Stimulated activated CD8-positive, alpha-beta memory T cell treated with anti-CD3 and anti-CD28 coated beads, Interleukin-15, amount 100 ng/mL, for 48 hours (primary cell): ENCODE measurements around the gene BTBD9.

ENCODE experiments used
- DNase-seq, 2 donors: peaks; one replicate each; pipeline ENCODE4 v3.0.0-alpha.2; 2020; ENCODE audit warnings: low read depth in 2 of 2

The BTBD9 gene

DNA sequence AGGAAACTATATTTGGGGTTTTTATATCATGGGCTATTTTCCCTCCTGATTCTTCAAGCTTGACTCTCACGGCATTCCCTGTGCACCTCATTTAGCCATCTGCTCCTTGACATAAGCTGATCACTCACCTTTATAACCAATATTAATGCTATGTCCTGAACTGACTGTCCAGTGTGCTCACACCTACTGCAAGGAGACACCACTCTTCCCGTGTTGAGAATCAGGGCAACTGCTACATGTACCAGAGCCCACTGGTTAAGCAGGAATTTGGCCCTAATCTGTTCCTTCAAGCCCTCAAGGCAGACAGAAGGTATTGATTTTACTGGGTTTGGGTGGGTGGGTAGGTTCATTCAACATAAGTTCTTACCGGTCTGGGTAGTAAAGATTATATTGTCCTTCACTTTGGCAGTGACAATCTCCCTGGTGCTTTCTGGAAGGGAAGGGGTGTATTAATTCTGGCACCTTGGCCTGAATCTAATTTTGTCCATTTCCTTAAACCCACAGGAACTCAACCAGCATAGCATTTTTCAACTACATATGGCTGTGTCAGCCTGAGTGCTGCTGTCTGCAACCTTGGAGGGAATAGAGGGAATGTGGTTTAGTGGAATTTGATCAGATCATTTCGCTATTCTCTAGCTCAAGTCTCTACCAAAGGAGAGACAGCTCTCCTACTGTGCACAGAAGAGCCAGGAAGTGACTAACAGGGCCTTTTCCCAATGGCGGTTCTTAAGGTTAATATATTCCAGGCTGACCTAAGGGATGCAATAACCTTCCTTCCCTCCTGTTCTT, 293.2 kb downstream of the BTBD9 start:
- DNase-seq: no peak

DNA sequence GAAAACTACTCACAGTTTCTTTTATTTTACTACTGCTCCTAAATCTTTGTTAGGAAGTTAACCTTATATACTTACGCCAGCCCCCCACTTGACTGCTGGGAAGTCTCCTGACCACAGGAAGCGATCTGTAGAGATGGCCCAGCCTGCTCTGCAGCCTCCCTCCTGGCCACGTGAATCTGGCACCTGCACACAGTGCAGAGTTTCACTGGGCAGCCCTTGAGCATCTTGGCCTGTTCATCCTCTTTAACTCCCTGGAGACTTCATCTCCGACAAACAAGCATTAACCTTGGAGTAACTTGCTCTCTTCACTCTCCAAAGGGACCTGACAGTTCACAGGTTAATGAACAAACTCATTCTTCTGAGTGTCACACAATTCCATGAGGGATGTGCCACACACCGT, 294.1 kb downstream of the BTBD9 start:
- DNase-seq: no peak

DNA sequence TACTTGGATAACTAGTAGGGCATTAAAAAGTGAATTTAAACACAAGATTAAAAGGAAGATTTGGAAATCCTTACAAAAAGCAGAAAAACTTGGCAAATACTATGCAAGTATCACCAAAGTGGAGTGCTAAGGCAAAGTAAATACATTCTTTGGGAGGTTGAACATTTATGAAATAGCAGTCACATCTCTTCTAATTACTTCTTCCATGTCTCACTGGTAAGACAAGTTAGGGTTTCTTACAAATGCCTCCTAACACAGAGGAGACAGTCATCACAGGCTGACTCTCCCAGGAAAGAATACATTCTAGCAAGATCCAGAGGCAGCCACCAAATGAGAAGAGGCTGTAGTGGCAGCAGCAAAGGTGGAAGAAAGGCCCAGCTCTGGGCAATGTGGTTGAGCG, 298.2 kb downstream of the BTBD9 start:
- no peak for DNase-seq

DNA sequence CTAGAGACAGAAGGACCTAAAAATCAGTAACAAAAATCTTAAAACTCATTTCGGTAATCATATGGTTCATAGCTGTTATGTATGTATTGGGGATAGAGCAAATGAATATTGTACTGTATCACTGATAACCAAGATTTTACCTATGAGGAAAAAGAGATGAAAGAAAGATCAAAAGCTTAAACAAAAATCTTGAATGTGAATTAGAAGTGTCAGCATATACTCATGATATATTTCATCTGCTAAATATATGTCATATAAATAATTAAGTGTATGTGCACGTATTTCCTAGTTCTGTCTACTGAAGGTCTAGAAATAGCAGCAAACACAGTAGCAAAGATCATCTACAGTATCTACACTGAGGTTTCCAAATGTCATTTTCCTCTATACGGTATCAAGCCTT, 299.8 kb downstream of the BTBD9 start:
- DNase-seq: no peak

DNA sequence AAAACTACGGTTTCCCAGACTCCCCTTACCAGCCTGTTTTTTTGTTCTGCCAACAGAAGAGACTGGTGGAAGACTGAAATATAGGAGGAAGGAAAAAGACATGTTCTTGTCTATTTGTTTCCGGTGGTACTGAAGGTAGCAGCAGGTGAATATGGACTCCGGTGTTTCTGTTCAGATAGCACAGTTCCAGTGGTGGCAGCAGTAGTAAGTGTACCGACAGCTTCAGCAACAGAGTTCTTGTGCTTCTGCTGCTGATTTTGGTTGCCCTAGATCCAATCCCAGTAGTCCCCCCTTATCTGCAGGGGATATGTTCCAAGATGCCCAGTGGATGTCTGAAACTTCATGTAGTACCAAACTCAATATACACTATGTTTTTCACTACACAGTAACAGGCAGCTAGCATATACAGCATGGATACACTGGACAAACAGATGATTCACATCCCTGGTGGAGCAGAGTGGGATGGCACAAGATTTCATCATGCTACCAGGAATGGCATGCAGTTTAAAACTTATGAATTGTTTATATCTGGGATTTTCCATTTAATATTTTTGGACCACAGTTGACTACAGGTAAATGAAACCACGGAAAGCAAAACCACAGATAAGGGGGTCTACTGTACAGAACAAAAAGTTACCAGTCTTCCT, 301.8 kb downstream of the BTBD9 start:
- no peak for DNase-seq

DNA sequence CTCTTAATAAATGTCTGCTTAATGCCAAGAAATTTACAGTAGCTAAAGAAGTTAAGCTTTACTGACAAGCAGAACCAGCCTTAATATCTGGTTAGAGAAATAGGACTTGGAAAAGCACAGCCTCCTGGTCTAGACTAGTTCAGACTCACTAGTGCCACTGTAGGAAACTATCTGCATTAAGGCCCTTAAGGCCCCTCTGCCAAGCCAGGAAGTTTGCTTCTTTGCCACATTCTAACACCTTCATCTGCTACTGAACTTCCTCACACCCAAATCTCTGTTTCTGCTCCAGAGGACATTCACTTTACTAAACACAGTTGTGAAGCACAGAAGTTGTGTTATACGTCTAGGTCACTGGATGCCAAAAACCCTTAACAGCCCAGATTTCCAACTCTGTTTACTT, 302.8 kb downstream of the BTBD9 start:
- no peak for DNase-seq

DNA sequence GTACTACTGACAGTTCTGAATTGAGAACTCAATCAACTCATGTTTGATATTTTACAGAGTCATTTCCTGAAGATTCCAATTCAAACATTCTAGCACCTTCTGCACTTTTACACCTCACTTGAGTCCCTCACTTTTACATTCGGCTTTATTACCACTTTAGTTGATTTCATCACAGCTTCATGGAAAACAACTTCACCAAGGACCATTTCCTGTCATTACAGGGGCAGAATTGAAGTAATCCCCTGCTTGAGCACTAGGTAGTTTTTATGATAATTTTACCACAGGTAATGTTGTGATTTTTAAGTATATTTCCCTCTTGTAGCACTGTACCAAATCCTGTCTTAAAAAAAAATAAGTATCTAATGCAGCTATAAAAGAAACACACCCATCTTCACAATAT, 312.9 kb downstream of the BTBD9 start:
- DNase-seq: no peak

DNA sequence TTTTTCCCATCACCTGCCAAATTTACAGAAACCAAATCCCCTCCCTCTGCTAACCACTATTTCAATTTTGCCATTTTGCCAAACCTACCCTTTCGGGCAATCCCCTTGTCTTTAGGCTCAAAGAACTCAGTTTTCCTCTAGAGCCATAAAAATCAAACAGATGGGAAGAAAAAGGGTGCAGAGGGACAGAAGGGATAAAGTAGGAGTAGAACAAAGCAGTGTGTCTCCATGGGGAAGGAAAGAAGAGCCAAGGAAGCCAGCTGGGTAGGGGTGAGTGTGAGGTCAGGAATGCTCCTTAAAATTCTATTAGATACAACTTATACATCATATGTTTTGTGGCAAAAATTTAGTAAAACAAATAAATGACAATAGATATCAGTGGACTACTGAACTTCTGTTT, 316.5 kb downstream of the BTBD9 start:
- no peak for DNase-seq

DNA sequence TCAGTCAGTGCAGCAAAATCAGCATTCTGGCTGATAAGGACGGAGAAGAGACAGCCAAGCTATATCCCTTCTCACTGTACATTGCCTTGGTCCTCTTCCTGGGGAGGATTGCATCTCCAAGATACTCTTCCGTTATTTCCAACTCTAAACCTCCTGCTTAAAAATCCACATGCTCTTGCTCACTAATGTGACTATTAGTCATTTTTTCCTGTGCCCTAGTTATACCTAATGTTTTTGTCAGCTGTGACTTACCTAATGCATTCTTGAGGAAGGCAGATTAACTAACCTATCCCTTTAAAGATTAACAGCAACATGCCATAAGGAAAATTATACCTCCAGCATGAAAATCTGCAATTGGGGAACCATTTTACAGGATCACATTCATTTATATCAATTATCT, 317.6 kb downstream of the BTBD9 start:
- DNase-seq: no peak

DNA sequence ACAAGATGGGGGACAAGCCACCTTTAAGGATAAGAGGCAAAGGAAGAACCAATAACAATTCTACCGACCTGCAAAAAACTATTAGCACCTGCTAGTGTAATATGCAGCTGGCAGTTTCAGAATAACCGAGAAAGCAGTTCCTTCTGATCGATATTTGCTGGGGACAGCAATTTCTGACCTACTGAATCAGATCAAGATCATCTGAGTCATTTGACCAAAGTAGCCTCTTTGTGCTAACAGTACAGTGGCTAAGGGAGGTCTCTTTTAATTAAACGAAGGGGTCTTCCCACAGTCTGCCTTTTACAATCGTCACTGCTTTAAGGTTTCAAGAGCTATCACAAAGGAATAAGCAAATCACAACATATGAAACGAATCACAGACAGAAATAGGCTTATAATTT, 318.9 kb downstream of the BTBD9 start:
- DNase-seq: no peak

DNA sequence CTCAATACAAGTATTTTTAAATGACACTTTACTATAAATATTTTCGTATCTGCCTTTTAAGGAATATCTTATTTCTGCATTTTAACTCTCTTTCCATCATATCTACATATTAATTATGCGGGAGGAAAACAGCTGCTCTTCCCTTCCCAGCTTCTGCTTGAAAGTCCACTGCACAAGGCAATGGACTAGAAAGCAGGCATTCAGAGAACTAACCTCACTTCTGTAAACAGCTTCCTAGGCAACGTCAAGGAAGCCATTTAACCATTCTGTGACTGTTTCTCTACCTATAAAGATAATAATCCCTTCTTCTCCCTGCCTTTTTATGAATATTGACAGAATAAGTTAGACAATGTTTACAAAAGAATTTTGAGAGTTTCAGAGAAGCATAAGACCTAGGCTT, 319.4 kb downstream of the BTBD9 start:
- no peak for DNase-seq

DNA sequence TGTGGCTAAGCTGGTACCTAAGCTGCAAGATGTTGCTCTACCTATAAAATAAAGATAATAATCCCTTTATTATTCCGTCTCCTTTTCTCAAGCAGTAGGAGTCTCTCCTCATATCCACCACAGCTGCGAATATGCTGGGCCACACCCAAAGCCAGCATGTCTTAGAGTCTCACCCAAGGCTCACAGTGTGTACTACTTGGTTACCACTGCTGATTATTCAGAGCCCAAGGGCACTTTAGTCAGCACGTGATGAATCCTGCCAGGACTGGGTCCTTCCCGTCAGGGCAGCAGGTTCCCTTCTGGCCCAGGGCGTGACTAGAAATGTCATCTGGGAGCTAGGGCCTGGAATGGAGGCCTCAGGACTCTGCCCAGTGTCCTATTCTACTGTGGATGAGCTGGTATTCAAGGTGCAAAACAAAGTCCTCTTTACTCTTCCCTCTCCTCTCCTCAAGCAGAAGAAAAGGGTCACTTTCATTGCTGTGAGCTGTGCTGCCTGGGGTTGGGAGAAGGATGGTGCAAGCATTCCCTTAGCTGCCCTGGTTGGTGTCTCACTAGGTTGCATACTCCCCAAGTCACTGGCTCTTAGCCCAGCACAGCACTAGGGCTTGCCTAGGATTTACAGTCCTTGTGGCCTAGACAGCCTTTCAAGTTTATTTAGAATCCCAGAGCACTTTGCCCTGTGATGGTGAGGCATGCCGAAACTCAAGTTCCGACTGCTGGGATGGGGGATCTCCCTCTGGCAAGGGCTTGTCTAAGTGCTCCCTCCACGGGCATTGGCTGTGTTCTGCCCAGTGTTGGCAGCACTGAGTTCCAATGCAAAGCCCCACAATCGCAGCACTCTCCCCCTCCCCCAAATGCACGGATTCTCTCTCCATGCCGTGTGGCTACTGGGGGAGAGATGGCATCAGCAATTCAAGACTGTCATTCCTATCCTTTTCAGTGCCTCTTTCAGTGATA, 320.2 kb downstream of the BTBD9 start:
- DNase-seq: no peak

DNA sequence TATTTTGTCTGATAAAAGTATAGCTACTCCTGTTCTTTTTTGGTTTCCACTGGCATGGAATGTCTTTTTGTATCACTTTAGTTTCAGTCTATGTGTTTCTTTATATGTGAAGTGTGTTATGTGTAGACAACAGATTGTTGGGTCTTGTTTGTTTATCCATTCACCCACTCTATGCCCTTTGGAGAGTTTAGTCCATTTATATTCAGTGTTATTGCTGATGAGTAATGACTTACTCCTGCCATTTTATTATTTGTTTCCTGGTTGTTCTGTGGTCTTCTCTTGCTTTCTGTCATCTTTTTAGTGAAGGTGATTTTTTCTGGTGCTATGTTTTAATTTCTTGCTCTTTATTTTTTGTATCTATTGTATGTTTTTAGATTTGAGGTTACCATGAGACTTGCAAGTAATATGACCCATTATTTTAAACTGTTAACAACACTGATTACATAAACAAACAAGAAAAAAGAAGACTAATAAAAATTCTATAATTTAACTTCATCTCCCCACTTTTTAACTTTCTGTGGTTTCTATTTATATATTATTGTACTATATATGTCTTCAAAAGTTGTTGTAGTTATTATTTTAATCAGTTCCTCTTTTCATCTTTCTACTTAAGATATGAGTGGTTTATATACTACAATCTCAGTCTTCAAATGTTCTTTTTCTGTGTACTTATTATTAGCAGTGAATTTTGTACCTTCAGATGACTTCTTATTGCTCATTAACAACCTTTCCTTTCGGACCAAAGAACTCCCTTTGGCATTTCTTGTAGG, 323.4 kb downstream of the BTBD9 start:
- no peak for DNase-seq

DNA sequence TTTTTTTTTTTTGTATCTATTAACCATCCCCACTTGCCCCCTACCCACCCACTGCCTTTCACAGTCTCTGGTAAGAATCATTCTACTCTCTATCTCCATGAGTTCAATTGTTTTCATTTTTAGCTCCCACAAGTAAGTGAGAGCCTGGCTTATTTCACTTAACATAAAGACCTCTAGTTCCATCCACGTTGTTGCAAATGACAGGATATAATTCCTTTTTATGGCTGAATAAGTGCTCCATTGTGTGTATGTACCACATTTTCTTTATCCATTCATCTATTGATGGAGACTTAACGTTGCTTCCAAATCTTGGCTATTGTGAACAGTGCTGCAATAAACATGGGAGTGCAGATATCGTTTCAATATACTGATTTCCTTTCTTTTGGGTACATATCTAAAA, 328.5 kb downstream of the BTBD9 start:
- no peak for DNase-seq

DNA sequence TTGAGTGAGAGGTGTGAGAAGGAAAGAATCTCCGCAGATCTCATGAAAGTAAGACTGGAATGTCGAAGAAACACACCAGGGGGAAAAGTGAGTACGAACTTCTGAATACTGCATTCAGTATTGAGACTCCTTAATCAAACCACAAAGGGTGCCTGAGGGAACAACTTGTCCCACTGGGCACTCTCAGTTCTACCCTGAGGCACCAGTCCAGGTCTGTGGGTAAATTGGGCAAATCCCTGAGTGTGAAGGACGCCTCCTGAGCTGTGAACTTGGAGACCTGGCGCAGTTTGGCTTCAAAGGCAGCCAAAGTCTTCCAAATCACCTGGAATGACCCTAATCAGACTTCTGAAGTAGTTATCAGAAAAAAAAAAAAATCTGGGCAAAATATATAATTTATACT, 329.7 kb downstream of the BTBD9 start:
- DNase-seq: no peak

DNA sequence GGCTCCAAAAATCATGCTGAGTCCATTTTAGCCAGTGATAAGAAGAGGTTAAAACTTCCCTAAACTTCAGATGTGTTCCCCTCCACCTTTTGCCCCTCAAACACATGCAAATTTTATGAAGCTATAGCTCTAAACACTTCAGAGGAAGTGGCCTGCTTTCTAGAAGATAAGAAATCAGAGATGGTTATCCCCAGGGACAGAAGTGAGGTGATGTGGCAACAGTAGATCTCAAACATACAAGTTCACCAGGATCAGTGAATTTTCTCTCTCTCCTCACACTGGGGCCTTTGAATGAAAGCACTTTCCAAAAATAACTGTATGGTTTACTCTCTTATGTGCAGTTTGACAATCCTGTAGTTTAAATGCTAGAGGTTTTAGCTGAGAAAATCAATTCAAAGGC, 332.0 kb downstream of the BTBD9 start:
- DNase-seq: no peak

DNA sequence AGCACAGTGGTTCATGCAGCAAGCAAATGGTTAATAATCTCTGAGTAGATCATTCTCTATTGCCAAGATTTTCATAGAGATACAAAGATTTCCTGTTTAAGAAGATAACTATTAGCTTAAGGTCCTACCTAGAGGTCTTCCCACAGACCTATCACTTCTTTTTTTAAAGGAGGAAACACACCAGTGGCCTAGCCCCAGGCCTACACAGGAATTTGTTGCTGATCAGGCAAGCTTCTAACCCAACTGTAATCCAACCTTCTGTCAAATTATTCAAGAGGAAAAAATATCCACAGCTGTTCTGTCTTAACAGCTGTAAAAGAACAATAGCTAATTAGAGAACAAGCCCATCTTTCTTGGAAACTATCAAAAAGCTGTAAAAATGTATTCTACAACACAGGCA, 332.8 kb downstream of the BTBD9 start:
- DNase-seq: no peak

DNA sequence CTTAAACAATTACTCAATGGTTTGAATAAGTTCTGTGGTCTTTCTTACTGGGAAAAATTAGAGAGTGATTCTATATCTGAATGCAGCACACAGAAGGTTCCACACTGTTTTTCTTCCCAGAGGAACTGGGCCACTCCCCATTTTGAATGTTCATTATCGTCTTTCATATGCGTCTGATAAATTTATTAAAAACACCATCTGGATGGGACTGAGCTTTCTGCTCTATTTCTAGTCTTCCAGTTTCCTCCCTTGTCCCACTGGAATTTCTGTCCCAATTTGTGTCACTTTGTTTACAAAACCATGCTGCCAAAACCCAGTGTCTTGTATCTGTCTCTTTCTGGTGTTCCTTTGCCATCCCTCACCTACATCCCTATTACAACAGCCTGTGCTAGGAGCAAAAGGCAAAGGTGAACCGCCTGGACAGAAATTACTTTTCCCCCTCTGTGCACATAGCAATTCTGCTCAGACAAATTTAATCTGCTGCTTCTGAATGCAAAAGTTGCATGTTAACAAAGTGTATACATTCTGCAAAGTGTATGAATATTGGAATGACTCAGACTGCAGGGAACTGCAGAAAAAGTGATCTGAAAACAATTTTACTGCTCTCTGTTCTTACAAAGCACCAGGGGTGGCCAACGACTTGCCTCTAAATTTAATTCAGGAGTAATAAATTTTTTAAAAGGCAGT, 333.6 kb downstream of the BTBD9 start:
- no peak for DNase-seq

DNA sequence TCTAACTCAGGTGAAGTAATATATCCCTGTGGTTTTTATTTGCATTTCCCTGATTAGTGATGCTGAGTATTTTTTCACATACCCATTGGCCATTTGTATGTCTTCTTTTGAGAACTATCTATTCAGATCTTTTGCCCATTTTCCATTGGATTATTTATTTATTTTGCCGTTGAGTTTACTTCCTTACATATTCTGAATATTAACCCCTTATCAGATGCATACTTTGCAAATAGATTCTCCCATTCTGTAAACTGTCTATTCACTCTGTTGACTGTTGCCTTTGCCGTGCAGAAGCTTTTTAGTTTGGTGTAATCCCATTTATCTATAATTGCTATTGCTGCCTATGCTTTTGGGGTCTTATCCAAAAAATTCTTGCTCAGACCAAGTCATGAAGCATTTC, 336.9 kb downstream of the BTBD9 start:
- DNase-seq: no peak

DNA sequence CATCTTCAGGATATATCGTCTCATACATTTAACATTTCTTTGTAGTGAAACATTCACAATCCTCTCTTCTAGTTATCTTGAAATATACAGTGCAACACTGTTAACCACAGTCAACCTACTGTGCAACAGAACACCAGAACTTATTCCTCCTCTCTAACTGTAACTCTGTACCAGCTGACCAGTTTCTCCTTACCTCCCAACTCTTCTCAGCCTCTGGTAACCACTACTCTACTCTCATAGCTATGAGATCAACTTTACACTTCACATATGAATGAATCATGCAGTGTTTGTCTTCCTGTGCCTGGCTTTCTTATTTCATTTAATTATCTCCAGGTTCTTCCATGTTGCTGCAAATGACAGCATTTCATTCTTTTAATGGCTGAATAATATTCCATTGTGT, 337.6 kb downstream of the BTBD9 start:
- no peak for DNase-seq

DNA sequence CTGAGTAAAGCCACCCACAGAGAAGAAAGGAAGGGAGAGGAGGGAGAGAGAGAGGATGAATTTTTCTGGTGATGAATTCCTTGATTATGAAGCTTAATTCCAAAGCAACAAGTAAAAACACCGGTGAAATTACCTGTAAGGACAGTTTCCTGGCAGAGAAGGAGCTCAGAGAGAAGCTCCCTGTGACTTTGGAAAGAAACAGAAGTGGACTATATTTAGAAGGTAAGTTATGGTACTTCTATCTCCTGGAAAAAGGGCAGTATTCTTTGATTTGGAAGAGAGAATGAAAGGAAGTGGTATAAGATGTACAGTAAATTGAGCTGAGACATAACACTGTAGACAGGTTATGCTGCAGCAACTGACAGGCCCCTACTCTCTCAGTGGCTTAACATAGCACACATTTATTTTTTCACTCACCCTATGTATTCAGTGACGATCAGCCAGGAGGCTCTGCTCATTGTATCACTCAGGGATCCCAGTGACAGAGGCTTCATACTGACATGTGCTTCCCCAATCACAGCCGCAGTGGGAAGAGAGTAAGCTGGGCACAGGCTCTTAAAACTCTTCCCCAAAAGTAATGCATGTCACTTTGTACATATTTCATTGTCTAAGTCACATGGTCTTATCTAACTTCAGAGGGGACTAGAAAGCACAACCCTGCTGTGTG, 349.5 kb downstream of the BTBD9 start:
- DNase-seq: no peak
